ENCODE results near the gene SMYD3.

The SMYD3 gene

GRCh38 chr1:246275036-246275435 lies 232.0 kb downstream of the SMYD3 start:
- DNase-seq (ENCODE audit: low read depth in 2 of 2) = no peak

DNA sequence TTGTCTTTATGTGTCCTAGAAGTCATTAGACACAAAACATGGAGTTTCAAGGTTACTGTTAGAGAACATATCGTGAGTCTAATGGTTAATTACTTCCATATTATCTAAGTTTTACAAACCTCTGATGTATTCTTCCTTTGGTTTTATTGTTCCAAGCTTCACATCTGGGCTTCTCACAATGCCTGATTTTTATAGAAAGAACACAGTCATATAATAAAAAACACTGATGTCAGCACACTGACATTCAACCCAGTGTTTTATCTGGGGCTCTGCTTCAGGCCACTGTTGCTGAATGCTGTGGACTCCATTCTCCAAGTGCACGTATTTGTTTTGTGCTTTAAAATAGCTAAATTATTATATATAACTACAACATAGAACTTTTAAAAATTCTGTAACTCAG lies 232.9 kb downstream of the SMYD3 start:
- DNase-seq (ENCODE audit: low read depth in 2 of 2) = no peak

DNA sequence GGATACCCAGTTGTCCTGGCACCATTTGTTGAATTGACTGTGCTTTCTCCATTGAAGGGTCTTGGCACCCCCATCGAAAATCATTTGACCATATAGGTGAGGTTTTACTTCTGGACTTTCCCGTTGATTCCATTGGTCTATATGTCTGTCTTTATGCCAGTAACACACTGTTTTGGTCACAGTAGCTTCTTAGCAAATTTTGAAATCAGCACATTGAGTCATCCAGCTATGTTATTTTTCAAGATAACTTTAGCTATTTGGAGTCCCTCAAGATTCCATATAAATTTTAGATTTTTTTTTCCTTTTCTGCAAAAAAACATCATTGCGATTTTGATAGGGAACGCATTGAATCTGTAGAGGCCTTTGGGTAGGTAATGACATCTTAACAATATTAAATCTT lies 235.6 kb downstream of the SMYD3 start:
- DNase-seq (ENCODE audit: low read depth in 2 of 2) = no peak

- DNase-seq (ENCODE audit: low read depth in 2 of 2) = no peak
Observed at GRCh38 chr1:246270236-246270635, 236.8 kb downstream of the SMYD3 start.

DNA sequence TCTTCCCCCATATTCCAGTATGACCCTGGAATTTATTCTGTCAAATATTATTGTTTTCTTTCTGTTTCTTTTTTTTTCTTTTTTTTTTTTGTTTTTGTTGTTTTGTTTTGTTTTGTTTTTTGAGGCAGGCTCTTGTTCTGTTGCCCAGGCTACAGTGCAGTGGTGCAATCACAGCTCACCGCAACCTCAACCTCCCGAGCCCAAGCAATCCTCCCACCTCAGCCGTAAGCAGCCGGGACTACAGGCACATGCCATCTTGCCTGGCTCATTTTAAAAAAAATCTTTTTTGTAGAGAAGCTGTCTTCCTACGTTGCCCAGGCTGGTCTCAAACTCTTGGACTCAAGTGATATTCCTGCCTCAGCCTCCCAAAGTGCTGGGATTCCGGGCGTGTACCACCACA lies 237.6 kb downstream of the SMYD3 start:
- DNase-seq (ENCODE audit: low read depth in 2 of 2) = no peak

DNA sequence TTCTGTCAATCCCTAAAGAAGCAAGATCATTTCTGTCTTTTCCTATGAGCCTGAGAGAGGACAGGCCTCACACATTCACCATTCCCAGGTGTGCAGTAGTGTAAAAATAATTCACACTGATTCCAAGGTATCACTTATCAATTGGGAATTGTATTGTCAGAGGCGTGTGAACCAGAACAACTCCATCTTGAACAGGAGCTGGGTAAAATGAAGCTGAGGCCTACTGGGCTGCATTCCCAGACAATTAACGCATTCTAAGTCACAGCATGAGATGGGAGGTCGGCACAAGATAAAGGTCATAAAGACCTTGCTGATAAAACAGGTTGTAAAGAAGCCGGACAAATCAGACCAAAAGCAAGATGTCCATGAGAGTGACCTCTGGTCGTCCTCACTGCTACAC lies 239.2 kb downstream of the SMYD3 start:
- no peak for DNase-seq (ENCODE audit: low read depth in 2 of 2)

- no peak for DNase-seq (ENCODE audit: low read depth in 2 of 2)
Observed at GRCh38 chr1:246267426-246267825, 239.7 kb downstream of the SMYD3 start.

DNA sequence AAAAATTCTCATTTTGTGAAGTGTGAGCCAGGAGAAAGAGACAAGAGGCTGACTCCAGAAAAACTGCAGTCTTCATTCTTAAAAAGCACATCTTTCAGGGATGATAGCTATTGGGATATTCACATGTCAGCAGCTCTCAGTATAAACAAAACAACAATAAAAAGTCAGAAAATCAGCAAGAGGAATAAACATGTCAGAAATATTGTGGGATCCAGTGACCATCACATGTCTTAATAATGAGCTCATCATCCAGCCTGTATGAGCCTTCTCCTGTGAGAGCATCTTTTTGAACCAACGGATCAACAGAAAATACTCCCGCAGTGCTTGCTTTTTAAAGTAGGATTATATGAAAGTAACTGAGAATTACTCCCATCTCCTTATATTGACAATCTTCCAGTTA lies 241.6 kb downstream of the SMYD3 start:
- no peak for DNase-seq (ENCODE audit: low read depth in 2 of 2)

DNA sequence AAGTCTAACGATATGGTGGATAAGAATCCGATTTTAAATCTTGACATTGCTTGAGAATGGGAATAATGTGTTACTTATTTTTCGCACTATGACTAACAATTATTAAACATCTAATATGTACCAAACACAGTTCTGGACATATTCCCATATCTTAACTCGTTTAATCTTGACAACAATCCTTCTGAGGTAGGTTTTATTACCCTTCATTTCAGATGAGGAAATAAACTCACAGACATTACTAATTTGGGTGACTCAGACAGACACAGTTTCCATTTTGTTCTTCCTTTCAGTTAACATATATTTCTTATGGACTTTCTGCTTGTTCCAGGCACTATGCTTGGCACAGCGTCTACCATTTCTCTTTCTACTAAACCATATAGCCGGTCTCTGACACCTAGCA lies 244.8 kb downstream of the SMYD3 start:
- DNase-seq (ENCODE audit: low read depth in 2 of 2) = no peak

DNA sequence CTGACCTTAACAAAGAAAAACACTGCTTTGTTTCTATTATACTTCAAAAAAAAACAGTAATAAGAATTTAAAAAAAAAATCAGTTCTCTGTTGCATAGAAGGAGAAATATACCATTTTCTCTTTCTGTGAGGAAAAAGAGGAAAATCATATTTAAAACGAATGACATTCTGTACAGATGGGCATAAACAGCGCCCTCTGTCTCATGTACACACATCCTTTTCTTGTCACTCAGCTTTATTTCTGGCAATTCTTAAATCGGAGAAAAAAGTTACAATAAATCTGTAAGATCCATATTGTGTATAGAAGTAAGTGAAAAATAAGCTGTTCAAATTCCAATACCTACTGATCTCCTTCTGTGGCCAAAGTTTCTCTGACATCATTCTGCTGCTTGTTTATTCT lies 245.4 kb downstream of the SMYD3 start:
- DNase-seq (ENCODE audit: low read depth in 2 of 2) = no peak

- no peak for DNase-seq (ENCODE audit: low read depth in 2 of 2)
Observed at GRCh38 chr1:246258250-246258649, 248.8 kb downstream of the SMYD3 start.

GRCh38 chr1:246255773-246256172 lies 251.3 kb downstream of the SMYD3 start:
- no peak for DNase-seq (ENCODE audit: low read depth in 2 of 2)

GRCh38 chr1:246254854-246255253 lies 252.2 kb downstream of the SMYD3 start:
- no peak for DNase-seq (ENCODE audit: low read depth in 2 of 2)

- DNase-seq (ENCODE audit: low read depth in 2 of 2) = no peak
Observed at GRCh38 chr1:246246430-246246829, 260.6 kb downstream of the SMYD3 start.

- no peak for DNase-seq (ENCODE audit: low read depth in 2 of 2)
Observed at GRCh38 chr1:246245541-246245940, 261.5 kb downstream of the SMYD3 start.

DNA sequence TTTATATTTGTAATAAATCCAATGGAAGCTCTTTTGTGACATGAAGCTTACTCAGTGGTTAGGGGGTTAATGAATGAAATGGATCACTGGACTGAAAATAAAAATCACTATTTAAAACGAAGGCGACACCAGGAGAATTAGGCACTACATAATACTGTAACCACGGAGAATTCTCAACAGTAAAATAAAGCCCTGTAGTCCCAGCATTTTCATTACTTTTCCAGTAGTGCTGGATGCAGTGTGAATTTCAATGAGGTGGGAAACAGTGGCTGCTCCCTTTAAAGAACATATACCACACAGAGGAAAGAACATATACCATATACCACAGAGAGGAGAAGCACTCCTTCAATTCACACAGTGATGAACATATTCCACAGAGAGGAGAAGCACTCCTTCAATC lies 275.0 kb downstream of the SMYD3 start:
- DNase-seq (ENCODE audit: low read depth in 2 of 2) = no peak

DNA sequence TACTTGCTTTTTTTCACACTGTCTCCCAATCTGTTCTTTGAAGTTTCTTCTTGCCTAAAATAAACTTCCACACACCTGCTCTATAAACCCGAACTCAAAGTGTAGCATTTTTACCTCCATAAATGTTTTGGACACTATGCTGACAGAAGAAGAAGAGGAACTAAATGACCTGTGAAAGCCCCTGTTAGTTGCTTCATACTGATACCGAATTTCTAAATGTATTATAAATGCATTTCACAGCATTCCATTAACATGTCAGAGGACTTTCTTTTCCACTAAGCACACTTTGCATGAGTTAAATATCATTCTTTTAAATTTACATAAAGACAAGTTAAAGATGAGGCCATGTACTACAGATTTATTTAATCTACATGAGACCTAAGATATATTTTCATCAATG lies 281.0 kb downstream of the SMYD3 start:
- DNase-seq (ENCODE audit: low read depth in 2 of 2) = no peak

DNA sequence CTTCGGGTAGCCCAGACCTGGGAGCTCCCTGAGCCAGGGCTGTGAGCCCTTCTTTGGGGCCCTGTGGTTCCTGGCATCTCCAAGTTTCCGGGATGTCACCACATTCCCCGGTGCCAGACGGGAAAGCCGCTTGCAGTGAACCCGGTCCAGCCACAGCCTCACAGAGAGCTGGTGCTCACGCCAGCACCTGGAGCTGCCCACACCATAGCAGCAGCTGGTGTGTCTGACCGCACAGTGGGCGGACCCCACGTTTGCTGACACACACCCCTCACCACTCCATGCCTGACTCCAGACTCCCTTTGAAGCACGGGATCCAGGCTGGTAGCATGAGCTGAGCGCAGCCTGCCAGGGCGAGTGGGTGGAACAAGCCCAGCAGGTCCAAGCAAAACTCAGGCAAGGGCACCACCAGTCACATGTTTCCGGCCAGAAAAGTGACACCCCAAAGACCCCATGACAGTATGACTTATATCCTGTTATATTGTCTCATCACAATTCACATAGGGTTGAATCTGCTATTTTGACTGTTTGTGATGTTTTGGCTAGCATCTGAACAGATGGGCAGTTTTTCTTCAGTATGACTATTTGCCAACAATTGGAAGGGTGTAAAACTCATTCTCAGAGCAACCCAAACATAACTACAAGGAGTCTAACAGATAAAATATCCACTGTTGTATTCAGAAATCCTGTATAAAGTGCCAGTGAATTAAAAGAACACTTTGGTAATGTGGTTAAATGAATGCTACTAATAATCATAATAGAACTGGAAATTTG lies 285.4 kb downstream of the SMYD3 start:
- no peak for DNase-seq (ENCODE audit: low read depth in 2 of 2)

DNA sequence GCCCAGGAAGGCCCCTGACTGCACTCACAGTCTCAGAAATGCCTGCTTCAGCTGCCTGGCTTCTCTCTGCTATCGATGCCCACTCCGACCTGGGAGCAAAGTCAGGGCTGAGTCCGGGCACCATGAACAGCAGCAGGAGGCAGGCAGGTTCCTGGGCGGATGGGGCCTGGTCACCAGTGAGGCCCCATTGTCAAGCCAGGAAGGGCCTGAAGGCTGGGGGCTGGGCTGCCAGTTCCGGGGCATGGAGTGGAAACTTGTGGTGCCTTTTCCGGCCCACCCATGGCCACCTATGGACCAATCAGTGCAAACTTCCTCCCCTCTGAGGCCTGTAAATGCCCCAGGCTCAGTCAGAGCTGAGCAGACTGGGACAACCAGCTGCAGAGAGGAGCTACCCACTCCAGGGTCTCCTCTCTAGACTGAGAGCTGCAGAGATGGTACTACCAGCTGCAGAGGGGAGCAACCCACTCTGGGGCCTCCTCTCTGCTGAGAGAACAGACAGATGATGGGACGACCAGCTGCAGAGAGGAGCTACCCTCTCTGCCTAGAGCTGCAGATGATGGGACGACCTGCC lies 286.5 kb downstream of the SMYD3 start:
- no peak for DNase-seq (ENCODE audit: low read depth in 2 of 2)

- no peak for DNase-seq (ENCODE audit: low read depth in 2 of 2)
Observed at GRCh38 chr1:246219508-246220030, 287.5 kb downstream of the SMYD3 start.

GRCh38 chr1:246218686-246219085 lies 288.4 kb downstream of the SMYD3 start:
- DNase-seq (ENCODE audit: low read depth in 2 of 2) = no peak

DNA sequence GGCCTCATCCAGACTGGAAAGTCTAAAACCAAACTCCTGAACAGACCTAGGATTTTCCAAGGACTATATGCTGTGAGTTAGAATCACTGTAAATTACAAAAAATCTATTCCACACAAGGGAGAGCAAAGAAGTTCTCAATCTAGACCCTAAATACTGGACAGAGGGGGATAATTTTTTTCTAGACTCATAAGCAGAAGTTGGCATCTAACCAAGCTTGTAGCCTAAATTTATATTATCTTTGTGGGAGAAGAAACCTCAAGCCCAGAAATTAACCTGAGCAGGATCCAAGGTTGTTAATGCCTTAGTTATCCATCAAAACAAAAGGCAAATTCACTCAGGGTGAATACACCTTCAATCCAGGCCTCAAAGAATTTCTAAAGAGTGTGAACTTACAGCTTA lies 290.2 kb downstream of the SMYD3 start:
- no peak for DNase-seq (ENCODE audit: low read depth in 2 of 2)

GRCh38 chr1:246215510-246215903 lies 291.6 kb downstream of the SMYD3 start:
- DNase-seq (ENCODE audit: low read depth in 2 of 2) = no peak
